C4-2B (cell line): ENCODE measurements around the gene CELSR1.

Experiments
- H3K27ac ChIP-seq: fragments of 450-650 bp; 2 replicates; pipeline ENCODE4 v1.5.1; 2017
- ZFX ChIP-seq: fragments of 450-650 bp; IDR thresholded peaks from 2 replicates; pipeline ENCODE4 v1.6.1; 2017
- TF ChIP-seq, protein P1 (sequence below): fragments of 450-650 bp; conservative IDR thresholded peaks from 2 replicates; pipeline ENCODE4 v1.5.1; 2017; ENCODE audit warnings: mild to moderate bottlenecking

Gene CELSR1

DNA sequence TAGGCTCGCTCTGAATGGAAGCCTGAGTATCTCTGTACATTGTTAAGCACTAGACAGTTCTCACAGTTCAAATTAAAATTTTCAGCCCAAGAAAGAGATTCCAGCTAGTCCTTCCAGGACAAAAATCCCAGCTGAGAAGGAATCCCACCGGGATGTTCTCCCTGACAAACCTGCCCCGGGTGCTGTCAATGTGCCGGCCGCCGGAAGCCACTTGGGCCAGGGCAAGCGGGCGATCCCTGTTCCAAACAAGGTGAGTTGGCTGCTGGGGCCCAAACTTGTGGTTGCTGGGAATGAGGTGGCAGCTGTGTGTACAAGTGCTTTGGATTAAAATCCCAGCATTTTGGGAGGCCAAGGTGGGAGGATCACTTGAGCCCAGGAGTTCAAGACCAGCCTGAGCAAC lies 225.4 kb downstream of the CELSR1 start:
- TF ChIP-seq, protein P1, sequence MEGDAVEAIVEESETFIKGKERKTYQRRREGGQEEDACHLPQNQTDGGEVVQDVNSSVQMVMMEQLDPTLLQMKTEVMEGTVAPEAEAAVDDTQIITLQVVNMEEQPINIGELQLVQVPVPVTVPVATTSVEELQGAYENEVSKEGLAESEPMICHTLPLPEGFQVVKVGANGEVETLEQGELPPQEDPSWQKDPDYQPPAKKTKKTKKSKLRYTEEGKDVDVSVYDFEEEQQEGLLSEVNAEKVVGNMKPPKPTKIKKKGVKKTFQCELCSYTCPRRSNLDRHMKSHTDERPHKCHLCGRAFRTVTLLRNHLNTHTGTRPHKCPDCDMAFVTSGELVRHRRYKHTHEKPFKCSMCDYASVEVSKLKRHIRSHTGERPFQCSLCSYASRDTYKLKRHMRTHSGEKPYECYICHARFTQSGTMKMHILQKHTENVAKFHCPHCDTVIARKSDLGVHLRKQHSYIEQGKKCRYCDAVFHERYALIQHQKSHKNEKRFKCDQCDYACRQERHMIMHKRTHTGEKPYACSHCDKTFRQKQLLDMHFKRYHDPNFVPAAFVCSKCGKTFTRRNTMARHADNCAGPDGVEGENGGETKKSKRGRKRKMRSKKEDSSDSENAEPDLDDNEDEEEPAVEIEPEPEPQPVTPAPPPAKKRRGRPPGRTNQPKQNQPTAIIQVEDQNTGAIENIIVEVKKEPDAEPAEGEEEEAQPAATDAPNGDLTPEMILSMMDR: no peak
- no peak for TF ChIP-seq ZFX
- H3K27ac ChIP-seq: no peak overlapping the region
